Smooth muscle cell of the brain vasculature (primary cell): ENCODE data around the gene CCDC88C.
A peak's percentile ranks its signal among the peaks of the same experiment; 100 is the strongest.

Experiments
- DNase-seq: peaks from one replicate; pipeline ENCODE4 v3.0.0-alpha.2; 2012; ENCODE audit warnings: low read depth, low spot score

CCDC88C gene

GRCh38 chr14:91293281-91293680, 124.3 kb downstream of the CCDC88C start:
- DNase-seq, result no peak

DNA sequence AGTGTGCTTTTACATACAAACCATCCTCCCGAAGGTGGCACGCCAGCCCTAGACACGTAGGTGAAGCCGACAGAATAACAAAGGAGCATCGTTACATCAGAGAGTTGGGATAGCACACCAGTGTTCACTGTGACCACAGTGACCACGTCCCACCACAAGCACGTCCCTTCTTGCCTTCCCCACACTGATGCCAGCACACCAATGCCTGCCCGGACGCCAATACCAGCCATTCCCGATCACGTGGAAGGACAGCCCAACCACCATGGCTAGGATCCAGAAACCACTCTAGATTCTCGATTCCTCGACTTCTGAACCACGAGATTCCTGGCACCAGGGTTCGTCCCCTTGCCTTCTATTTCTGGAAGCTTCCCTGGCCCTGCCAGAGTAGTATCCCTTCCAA, 125.1 kb downstream of the CCDC88C start:
- DNase-seq, result no peak

DNA sequence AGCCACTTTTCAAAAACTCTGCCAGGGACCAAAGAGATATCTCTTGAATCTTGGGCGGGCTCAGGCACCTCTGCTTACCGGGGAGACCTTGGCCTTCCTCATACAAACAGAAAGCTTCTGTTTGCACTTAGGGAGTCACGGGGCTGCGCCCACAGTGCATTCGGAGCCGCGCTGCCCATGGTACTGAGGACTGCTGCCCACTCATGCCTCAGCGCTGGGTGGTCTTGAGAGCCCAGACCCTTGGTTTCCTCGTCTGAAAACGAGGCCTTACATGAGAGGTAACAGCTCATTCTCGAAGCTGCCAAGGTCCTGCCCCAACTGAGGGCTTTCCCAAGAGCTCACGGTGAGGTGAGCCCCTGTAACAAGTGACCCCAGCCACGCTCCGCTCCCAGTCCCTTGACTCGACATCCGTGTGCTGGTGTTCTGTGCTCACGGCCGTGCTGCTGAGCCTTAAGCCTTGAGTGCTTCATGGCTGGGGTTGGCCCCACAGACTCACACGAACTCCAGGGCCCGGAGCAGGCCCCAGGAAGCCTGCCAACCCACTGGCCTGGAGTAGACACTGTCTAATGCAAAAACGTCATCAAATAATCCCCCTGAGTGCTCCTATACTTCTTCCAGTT, 125.7 kb downstream of the CCDC88C start:
- no peak for DNase-seq

DNA sequence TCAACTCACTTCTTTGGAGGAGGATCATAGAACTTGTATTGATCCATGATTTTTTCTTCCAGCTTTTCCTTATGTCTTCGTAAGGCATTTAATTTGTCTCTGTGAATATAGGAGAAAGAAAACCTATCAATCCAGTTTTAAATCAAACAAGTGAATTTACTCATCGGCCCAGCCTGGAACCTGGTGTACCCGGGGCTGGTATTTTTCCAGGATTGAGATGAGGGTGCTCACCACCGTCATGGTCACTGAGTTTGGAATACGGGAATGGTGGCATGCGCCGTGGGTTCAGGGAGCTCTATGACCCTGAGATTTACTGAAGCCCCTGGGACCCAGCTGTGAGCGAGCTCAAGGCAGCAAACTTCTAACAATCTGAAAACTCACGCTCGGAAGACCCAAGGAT, 126.6 kb downstream of the CCDC88C start:
- DNase-seq, result no peak

DNA sequence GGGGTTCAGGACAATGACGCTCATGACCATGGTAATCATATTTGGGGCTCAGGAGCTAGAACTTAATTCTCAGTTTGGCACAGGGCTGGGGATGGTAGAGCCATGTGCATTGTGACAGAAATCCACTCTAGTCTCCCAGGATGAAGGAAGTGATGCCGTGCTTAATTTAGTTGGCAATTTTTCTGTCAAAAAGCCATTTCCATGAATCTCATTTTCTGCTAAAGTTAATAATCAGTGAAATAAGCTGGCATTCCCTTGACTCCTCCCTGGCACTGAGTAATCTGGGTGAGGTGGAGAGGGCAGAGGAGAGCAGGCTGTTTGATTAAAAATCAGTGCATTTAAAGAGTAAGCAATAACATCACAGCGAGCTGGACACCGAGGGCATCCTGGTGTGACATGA, 128.2 kb downstream of the CCDC88C start:
- no peak for DNase-seq

- DNase-seq, result no peak
These were observed 128.7 kb downstream of the CCDC88C start for GRCh38 chr14:91288876-91289275.

DNA sequence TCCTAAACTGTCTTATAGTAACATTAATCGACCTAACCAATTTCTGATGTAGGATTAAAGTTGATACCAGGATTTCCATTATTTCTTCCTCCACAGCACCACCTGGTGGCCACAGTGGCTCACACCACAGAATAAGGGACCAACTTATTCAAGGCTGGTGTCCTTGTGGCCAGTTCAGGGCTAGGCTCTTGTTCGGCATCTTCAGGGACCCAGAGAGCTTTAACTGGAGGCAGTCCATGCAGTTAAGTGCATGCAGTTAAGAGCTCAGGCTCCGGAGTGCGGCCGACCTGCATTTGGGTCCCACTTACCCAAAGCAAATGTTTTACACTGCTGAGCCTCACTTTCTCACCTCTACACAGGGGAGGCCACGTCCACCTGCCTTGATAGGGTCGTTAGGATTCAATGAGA, 131.1 kb downstream of the CCDC88C start:
- peak; percentile 62 for DNase-seq

- no peak for DNase-seq
These were observed 132.7 kb downstream of the CCDC88C start for GRCh38 chr14:91284791-91285548.

DNA sequence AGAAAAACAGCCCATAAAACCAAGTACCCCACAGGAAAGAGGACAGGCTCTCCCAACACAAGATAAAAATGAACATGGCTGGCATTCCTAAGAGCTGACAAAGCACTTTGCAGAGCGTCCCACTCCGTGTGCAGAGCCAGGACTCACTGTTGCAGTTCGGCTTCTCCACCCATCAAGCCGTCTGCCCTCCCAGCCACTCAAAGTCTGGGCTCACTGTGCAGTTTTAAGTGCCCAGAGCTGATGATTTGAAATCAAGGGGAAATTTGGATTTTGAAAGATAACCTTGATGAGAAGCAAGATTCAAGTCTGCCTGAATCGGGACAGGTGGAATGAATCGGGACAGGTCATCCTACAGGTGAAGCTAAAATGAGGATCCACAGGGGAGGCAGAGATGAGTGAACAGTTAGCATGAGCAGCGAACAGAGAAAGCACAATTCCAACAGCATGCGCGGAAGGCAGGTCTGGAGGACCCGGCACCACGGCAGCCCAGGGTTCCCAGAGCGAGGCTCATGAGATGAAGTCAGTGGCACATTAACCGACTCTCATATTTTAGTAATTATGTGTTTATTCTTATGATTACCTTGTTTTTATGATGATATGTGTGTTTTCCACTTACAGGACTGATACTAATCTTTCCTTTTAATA, 133.4 kb downstream of the CCDC88C start:
- no peak for DNase-seq

- DNase-seq, result no peak
These were observed 134.0 kb downstream of the CCDC88C start for GRCh38 chr14:91283666-91284065.

- DNase-seq, result no peak
These were observed 134.5 kb downstream of the CCDC88C start for GRCh38 chr14:91282954-91283645.

GRCh38 chr14:91281346-91281745, 136.3 kb downstream of the CCDC88C start:
- no peak for DNase-seq

- no peak for DNase-seq
These were observed 137.5 kb downstream of the CCDC88C start for GRCh38 chr14:91280129-91280528.

DNA sequence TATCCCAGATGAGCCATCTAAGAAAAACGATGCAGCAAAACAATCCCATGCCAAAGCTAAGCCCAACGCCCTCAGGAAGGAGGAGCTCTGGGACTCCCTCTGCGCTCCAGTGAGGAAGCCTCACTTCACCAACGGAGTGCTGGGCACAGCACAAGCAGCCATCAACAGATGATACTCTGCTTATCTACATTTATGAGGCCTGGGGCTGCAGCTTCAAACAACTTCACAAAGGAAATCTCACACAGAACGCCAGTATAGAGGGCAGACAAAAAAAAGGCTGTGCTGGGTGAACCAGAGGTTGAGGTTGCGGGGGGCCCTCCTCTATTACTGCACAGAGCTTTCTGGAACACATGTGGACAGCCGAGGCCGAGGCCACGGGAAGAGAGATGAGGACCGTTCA, 138.3 kb downstream of the CCDC88C start:
- no peak for DNase-seq

DNA sequence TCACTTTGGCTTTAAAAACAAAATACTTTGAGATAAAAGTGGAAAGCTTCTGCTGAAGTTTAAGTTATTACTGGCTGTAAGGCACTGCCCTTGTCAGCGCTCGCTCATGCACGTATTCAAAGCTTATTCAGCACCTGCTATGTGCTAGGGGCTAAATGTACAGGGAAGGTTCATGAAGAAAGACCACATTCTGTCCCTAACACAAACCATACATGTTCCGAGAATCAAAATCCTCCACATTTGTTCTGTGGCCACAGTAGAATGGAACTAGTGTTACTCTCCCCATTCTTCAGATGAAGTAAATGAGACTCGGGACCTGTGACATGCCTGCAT, 139.3 kb downstream of the CCDC88C start:
- DNase-seq, result no peak

GRCh38 chr14:91277546-91278382, 139.9 kb downstream of the CCDC88C start:
- DNase-seq, result no peak

DNA sequence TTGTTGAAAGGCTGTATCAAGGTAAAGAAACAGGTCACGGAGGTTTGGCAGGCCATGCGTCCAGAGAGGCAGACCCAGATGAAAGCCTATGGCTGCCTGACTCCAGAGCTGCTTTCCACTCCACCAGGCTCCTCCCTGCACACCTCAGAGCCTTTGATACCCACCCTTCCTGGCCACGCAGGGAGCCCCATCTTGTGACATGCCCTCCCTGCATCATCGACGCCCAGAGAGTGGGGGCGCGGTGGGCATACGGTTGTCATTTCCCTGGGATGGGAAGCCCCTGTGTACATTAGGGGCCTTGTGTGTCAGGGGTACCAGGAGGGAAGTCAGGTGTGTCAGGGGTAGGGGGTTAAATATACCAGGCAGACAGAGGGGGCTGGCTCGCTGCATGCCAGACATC, 142.8 kb downstream of the CCDC88C start:
- no peak for DNase-seq

GRCh38 chr14:91273885-91274273, 143.7 kb downstream of the CCDC88C start:
- no peak for DNase-seq

GRCh38 chr14:91273273-91273884, 144.2 kb downstream of the CCDC88C start:
- DNase-seq, result no peak

DNA sequence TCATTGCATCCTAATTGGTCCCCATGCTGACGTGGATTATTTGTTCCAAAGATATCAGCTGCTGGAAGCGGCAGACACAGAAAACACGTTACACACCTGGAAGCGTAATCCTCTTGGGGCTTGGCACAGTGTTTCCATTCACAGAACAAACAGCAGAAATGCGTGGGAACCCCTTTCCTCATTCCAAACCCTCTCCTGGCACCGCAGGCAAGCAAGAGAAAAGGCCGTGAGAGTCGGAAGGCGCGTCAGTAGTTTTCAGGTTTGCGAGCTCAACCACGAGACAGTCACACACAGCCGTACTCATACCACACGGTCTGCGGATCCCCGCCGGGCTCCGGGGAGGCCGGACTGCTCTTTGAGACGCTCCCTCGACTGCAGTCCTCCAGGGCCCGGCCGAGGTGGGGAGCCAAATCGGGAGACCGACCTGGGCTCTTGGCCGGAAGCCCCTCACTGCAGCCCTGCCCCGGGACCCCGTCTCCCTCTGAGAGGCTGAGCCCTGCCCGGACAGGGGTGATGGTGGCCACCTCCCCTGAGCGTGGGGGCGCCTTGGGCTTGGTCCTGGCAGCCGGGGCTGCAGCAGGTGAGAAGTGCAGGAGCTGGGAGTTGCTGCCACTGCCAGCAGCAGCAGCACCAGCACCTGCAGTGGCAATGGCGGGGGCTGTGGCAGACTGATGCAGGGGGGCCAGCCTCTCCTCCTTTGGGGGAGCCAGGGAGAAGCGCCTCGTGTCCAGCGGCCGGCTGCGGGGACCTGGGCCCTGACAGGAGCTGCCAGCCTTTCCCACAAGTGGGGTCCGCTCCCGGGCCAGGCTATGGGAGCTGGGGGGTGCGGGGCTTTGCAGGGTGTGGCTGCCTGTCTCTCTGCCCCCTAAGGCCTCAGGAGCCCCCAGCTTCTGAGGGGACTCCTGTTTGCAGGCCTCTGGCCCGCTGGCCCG, 145.0 kb downstream of the CCDC88C start:
- DNase-seq, result no peak
